AG09309 (cell line): ENCODE measurements around the gene SERPINE2.

ENCODE experiments used
- DNase-seq: peaks from one replicate; pipeline ENCODE4 v3.0.0-alpha.2; 2010; ENCODE audit warnings: low read depth
- H3K4me3 ChIP-seq: 2 replicates; pipeline ENCODE4 v1.5.1; 2011; ENCODE audit warnings: mild to moderate bottlenecking, low read depth, low read length, moderate library complexity; ENCODE audit not compliant: control insufficient read depth
- CTCF ChIP-seq: IDR thresholded peaks from 2 replicates; pipeline ENCODE4 v1.5.1; 2011; ENCODE audit warnings: mild to moderate bottlenecking, low read depth, low read length, inconsistent platforms; ENCODE audit not compliant: insufficient read depth, control insufficient read depth; ENCODE audit errors: missing control alignments

The SERPINE2 gene

GRCh38 chr2:224039080-224039769, at the start of gene SERPINE2:
SERPINE2 (minus strand) TSS chr2:224039286; CDS start chr2:224001900, 37,386 bp downstream.
- TF ChIP-seq CTCF, result peak; percentile 51
- H3K4me3 ChIP-seq, result peak within 1 kb of the TSS; percentile 91
- peak; percentile 20 for DNase-seq

GRCh38 chr2:224086226-224086914, 47.3 kb upstream of the SERPINE2 start:
- no peak overlapping the region for H3K4me3 ChIP-seq
- DNase-seq, result peak; percentile 96
- TF ChIP-seq CTCF, result no peak

GRCh38 chr2:224085811-224086210, 46.7 kb upstream of the SERPINE2 start:
- DNase-seq, result no peak
- no peak overlapping the region for H3K4me3 ChIP-seq
- no peak for TF ChIP-seq CTCF

GRCh38 chr2:224085246-224085645, 46.2 kb upstream of the SERPINE2 start:
- DNase-seq, result no peak
- no peak overlapping the region for H3K4me3 ChIP-seq
- no peak for TF ChIP-seq CTCF

- no peak overlapping the region for H3K4me3 ChIP-seq
- TF ChIP-seq CTCF, result no peak
- no peak for DNase-seq
Measured at GRCh38 chr2:224084266-224084892, 45.3 kb upstream of the SERPINE2 start.

GRCh38 chr2:224083638-224084037, 44.6 kb upstream of the SERPINE2 start:
- no peak for DNase-seq
- no peak overlapping the region for H3K4me3 ChIP-seq
- TF ChIP-seq CTCF, result no peak
